ENCODE measurements around the gene BICD2.

The BICD2 gene

DNA sequence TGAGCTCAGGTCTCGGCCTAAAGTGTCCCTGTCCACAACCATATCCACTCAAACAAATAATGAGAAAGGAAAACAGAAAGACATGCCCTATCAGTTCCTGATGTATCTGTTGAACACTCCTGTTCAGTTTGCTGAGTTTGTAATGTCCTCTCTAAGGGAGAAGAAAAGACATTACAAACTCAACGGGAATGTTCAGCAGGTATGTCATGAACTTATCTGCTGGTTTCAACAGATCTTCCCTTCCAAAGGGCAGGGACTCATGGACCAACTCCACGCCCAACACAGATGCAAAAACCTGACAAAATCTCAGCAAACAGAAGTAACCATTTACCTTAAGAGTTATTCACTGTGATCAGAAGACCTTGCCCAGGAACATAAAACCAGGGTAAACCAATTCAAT, 23.7 kb downstream of the BICD2 start:
- Histone ChIP-seq H3K27me3 (ENCODE audit: control insufficient read depth, insufficient read depth, low read length) (no peaks in the 10 kb centered on the region), H3K9ac (ENCODE audit: low read length) (no peak overlapping the region), H3K9me3 (ENCODE audit: control insufficient read depth, low read depth, low read length) (no peaks in the 10 kb centered on the region), H3K27ac (ENCODE audit: low read length) (no peak overlapping the region), H3K36me3 (ENCODE audit: control insufficient read depth, low read depth, low read length) (no peaks in the 10 kb centered on the region), H3K4me3 (ENCODE audit: low read length) (no peak overlapping the region), H3K4me1 (ENCODE audit: control insufficient read depth, low read depth, low read length) (peaks cover 11% of the 10 kb centered on the region)

GRCh38 chr9:92740446-92740961, 24.1 kb downstream of the BICD2 start:
- Histone ChIP-seq H3K27me3 (ENCODE audit: control insufficient read depth, insufficient read depth, low read length) (no peaks in the 10 kb centered on the region), H3K27ac (ENCODE audit: low read length) (no peak overlapping the region), H3K36me3 (ENCODE audit: control insufficient read depth, low read depth, low read length) (no peaks in the 10 kb centered on the region), H3K9me3 (ENCODE audit: control insufficient read depth, low read depth, low read length) (no peaks in the 10 kb centered on the region), H3K9ac (ENCODE audit: low read length) (no peak overlapping the region), H3K4me1 (ENCODE audit: control insufficient read depth, low read depth, low read length) (peaks cover 11% of the 10 kb centered on the region), H3K4me3 (ENCODE audit: low read length) (no peak overlapping the region)

GRCh38 chr9:92740009-92740408, 24.6 kb downstream of the BICD2 start:
- H3K36me3 ChIP-seq (ENCODE audit: control insufficient read depth, low read depth, low read length), result no peaks in the 10 kb centered on the region
- H3K9ac ChIP-seq (ENCODE audit: low read length), result no peak overlapping the region
- peaks cover 6% of the 10 kb centered on the region for H3K4me1 ChIP-seq (ENCODE audit: control insufficient read depth, low read depth, low read length)
- no peaks in the 10 kb centered on the region for H3K27me3 ChIP-seq (ENCODE audit: control insufficient read depth, insufficient read depth, low read length)
- H3K4me3 ChIP-seq (ENCODE audit: low read length), result no peak overlapping the region
- H3K27ac ChIP-seq (ENCODE audit: low read length), result no peak overlapping the region
- no peaks in the 10 kb centered on the region for H3K9me3 ChIP-seq (ENCODE audit: control insufficient read depth, low read depth, low read length)

- no peaks in the 10 kb centered on the region for H3K27me3 ChIP-seq (ENCODE audit: control insufficient read depth, insufficient read depth, low read length)
- no peak overlapping the region for H3K9ac ChIP-seq (ENCODE audit: low read length)
- H3K27ac ChIP-seq (ENCODE audit: low read length), result no peak overlapping the region
- no peak overlapping the region for H3K4me3 ChIP-seq (ENCODE audit: low read length)
- peaks cover 5% of the 10 kb centered on the region for H3K4me1 ChIP-seq (ENCODE audit: control insufficient read depth, low read depth, low read length)
- H3K36me3 ChIP-seq (ENCODE audit: control insufficient read depth, low read depth, low read length), result no peaks in the 10 kb centered on the region
- no peaks in the 10 kb centered on the region for H3K9me3 ChIP-seq (ENCODE audit: control insufficient read depth, low read depth, low read length)
These were observed 25.2 kb downstream of the BICD2 start for GRCh38 chr9:92739346-92739970.

- Histone ChIP-seq H3K9me3 (ENCODE audit: control insufficient read depth, low read depth, low read length) (no peaks in the 10 kb centered on the region), H3K27me3 (ENCODE audit: control insufficient read depth, insufficient read depth, low read length) (no peaks in the 10 kb centered on the region), H3K36me3 (ENCODE audit: control insufficient read depth, low read depth, low read length) (no peaks in the 10 kb centered on the region), H3K9ac (ENCODE audit: low read length) (no peak overlapping the region), H3K27ac (ENCODE audit: low read length) (no peak overlapping the region), H3K4me3 (ENCODE audit: low read length) (no peak overlapping the region), H3K4me1 (ENCODE audit: control insufficient read depth, low read depth, low read length) (peaks cover 5% of the 10 kb centered on the region)
These were observed 26.0 kb downstream of the BICD2 start for GRCh38 chr9:92738661-92739081.

DNA sequence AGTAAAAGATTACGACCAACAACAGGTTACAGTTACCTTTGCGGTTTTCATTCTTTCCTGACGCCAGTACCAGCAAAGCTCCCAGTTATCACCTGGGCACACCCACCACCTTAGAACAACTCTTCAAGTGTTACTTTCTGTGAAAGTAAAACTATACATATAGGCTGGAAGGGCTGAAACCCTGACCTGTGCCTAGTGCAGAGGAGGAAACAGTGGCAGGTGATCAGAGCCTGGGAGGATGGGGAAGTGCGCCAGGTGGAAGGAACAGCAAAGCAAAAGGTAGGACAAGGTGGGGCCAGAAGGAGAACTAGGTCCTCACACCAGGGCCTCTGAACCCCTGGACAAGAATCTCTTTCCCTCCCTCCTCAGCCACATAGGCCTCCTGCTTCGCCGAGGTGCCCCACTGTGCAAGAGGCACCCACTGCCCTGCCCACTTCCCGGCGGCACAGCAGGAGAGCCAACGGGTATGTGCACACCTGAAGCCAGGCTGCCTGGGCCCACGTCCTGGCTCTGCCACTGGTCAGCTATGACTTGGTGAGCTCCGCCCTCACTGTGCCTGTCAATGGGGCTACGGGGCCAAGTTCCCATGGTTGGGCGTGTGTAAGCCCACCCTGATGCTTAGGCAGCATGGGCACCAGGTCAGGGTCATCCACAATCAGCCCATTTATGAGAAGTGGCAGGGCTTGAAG, 26.9 kb downstream of the BICD2 start:
- no peak overlapping the region for H3K27ac ChIP-seq (ENCODE audit: low read length)
- no peak overlapping the region for H3K9ac ChIP-seq (ENCODE audit: low read length)
- peaks cover 5% of the 10 kb centered on the region for H3K4me1 ChIP-seq (ENCODE audit: control insufficient read depth, low read depth, low read length)
- no peak overlapping the region for H3K4me3 ChIP-seq (ENCODE audit: low read length)
- no peaks in the 10 kb centered on the region for H3K9me3 ChIP-seq (ENCODE audit: control insufficient read depth, low read depth, low read length)
- no peaks in the 10 kb centered on the region for H3K27me3 ChIP-seq (ENCODE audit: control insufficient read depth, insufficient read depth, low read length)
- H3K36me3 ChIP-seq (ENCODE audit: control insufficient read depth, low read depth, low read length), result no peaks in the 10 kb centered on the region

DNA sequence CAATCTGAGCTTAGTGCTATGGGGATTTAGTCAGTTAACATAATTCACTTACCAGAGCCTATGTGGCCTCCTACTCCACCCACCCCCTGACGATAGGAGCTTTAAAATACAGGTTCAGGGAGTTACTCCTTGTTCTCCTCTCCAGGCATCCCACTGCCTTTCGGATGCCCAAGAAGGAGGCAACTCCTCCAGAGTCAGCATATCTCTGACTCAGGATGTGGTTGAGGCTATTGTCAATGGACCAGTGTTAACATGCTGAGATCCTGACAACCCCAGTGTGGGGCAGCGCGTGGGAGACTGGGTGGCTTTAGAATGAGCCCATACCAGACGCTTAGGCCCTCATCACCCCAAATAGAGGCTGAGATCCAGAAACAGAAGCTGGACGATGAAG, 27.4 kb downstream of the BICD2 start:
- Histone ChIP-seq H3K4me1 (ENCODE audit: control insufficient read depth, low read depth, low read length) (peaks cover 5% of the 10 kb centered on the region), H3K4me3 (ENCODE audit: low read length) (no peak overlapping the region), H3K27ac (ENCODE audit: low read length) (no peak overlapping the region), H3K9ac (ENCODE audit: low read length) (no peak overlapping the region), H3K27me3 (ENCODE audit: control insufficient read depth, insufficient read depth, low read length) (no peaks in the 10 kb centered on the region), H3K36me3 (ENCODE audit: control insufficient read depth, low read depth, low read length) (no peaks in the 10 kb centered on the region), H3K9me3 (ENCODE audit: control insufficient read depth, low read depth, low read length) (no peaks in the 10 kb centered on the region)

DNA sequence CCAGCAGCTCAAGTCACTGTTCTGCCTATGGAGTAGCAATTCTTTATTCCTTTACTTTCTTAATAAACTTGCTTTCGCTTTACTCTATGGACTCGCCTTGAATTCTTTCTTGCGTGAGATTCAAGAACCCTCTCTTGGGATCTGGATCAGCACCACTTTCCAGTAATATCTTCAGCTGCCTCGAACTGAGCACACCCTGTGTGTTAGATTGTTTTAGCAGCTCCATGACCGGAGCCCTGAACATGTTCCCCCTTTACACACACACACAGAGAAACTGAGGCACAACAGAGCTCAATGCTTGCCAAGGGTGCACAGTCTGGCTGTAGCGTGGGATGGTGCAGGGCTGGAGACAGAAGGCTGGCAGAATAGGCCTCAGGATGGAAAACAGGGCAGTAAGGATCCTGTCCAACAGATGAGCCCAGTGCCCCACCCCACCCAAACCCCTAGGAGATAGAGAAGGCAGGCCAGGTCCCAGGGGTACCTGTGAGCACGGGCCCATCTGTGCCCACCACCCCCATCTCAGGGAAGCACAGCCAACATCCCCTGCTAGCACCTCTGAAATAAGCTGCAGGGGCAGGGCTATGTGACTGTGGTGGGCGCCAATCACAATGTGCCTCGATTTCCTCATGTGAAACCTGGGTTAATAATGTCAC, 27.9 kb downstream of the BICD2 start:
- Histone ChIP-seq H3K27ac (ENCODE audit: low read length) (no peak overlapping the region), H3K27me3 (ENCODE audit: control insufficient read depth, insufficient read depth, low read length) (no peaks in the 10 kb centered on the region), H3K9ac (ENCODE audit: low read length) (no peak overlapping the region), H3K4me1 (ENCODE audit: control insufficient read depth, low read depth, low read length) (peaks cover 5% of the 10 kb centered on the region), H3K36me3 (ENCODE audit: control insufficient read depth, low read depth, low read length) (no peaks in the 10 kb centered on the region), H3K9me3 (ENCODE audit: control insufficient read depth, low read depth, low read length) (no peaks in the 10 kb centered on the region), H3K4me3 (ENCODE audit: low read length) (no peak overlapping the region)

DNA sequence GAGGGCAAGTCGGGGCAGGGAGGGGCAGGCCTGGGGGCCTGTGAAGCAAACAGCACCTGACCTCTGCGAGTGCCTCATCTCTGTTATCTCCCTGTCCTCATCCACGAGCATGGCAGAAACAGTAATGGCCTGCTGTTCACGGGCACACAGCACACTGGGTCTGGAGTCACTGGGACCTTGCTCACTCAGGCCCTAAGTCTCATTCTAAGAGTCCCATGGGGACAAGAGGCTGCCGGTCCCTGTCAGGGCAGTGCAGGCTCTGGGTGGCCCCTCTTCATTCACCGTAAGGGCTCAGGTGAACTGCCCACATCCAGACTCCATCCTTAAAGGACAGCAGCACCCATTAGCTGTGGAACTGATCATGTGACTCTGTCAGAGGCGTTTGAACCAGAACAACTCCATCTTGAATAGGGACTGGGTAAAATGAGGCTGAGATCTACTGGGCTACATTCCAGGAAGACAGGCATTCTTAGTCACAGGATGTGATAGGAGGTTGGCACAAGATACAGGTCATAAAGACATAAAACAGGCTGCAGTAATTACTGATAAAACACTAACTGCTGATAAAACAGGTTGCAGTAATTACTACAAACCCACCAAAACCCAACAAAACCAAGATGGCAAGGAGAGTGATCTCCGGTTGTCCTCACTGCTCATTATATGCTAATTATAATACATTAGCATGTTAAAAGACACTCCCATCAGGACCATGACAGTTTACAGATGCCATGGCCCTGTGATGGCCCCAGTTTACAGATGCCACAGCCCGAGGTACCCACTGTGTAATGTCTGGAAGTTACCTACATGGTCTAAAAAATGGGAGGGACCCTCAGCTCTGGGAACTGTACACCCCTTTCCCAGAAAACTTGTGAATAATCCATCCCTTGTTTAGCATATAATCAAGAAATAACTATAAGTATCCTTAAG, 28.7 kb downstream of the BICD2 start:
- peaks cover 5% of the 10 kb centered on the region for H3K4me1 ChIP-seq (ENCODE audit: control insufficient read depth, low read depth, low read length)
- no peak overlapping the region for H3K27ac ChIP-seq (ENCODE audit: low read length)
- no peaks in the 10 kb centered on the region for H3K36me3 ChIP-seq (ENCODE audit: control insufficient read depth, low read depth, low read length)
- H3K27me3 ChIP-seq (ENCODE audit: control insufficient read depth, insufficient read depth, low read length), result no peaks in the 10 kb centered on the region
- no peaks in the 10 kb centered on the region for H3K9me3 ChIP-seq (ENCODE audit: control insufficient read depth, low read depth, low read length)
- no peak overlapping the region for H3K9ac ChIP-seq (ENCODE audit: low read length)
- H3K4me3 ChIP-seq (ENCODE audit: low read length), result no peak overlapping the region

- H3K36me3 ChIP-seq (ENCODE audit: control insufficient read depth, low read depth, low read length), result no peaks in the 10 kb centered on the region
- no peak overlapping the region for H3K27ac ChIP-seq (ENCODE audit: low read length)
- no peak overlapping the region for H3K4me3 ChIP-seq (ENCODE audit: low read length)
- H3K4me1 ChIP-seq (ENCODE audit: control insufficient read depth, low read depth, low read length), result peaks cover 5% of the 10 kb centered on the region
- H3K9me3 ChIP-seq (ENCODE audit: control insufficient read depth, low read depth, low read length), result no peaks in the 10 kb centered on the region
- no peak overlapping the region for H3K9ac ChIP-seq (ENCODE audit: low read length)
- H3K27me3 ChIP-seq (ENCODE audit: control insufficient read depth, insufficient read depth, low read length), result no peaks in the 10 kb centered on the region
These were observed 29.6 kb downstream of the BICD2 start for GRCh38 chr9:92734931-92735635.
